ENCODE measurements around the gene SSC5D.
"Not testable (repeated sequence)": the region's sequence is repeated elsewhere in the genome, so short reads cannot be mapped to it uniquely, and the experiment has no call there.

The SSC5D gene

DNA sequence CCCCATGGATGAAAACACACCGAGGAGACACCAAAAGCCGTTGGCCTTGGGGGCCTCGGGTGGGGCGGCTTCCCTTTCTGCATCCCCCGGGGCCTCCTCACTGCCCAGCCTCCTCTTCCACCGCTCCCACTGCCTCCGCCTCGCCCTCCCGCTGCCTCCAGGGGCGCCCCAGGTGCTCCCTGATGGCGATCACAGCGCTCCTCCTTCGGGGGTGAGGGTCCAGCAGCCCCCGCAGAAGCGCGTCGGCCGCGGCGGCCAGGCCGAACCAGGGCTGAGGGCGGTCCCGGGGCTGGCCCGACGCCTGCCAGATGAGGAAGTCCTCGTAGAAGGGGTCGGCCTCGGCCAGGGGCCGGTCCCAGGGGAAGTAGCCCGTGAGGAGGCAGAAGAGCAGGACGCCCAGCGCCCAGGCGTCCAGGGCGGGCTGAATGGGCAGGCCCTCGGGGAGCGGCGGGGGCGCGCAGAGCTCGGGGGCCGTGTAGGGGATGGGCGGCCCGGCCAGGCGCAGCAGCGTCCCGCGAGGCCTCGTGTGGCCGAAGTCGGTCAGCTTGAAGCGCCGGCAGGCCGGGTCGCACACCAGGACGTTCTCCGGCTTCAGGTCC lies 41.5 kb downstream of the SSC5D start:
- Histone ChIP-seq H3K36me3 (no peaks in the 10 kb centered on the region), H3K27me3 (no peaks in the 10 kb centered on the region), H3K4me2 (peak overlapping the region; percentile 34), H3K4me1 (peaks cover 24% of the 10 kb centered on the region), H3K9me3 (no peaks in the 10 kb centered on the region), H4K20me1 (no peaks in the 10 kb centered on the region), H3K27ac (peak overlapping the region; percentile 55), H3K4me3 (no peak overlapping the region), H3K9ac (no peak overlapping the region)
- TF ChIP-seq Cebpa-rat (IDR thresholded peaks at IDR 0.05): no peak

DNA sequence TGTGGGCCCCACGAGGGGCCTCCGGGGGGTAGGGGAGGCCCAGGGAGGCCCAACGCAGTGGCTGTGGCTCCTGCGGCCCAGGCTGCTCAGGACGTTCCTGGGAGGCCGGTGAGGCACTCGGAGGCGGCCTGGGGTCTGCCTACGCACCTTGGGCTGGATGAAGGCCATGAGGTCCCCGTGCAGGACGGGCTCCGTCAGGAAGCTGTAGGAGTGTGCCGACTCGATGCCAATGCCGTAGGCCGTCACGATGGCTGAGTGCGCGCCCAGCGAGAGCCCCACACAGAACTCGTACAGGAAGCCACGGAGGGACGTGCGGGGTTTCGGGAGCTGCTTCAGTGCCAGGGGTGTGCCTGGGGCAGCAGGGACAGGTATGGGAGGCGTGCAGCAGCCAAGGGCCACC lies 42.8 kb downstream of the SSC5D start:
- H3K9ac ChIP-seq: no peak overlapping the region
- H3K4me1 ChIP-seq: peaks cover 24% of the 10 kb centered on the region
- H4K20me1 ChIP-seq: no peaks in the 10 kb centered on the region
- H3K4me3 ChIP-seq: no peak overlapping the region
- H3K36me3 ChIP-seq: no peaks in the 10 kb centered on the region
- H3K27ac ChIP-seq: peak overlapping the region; percentile 35
- no peaks in the 10 kb centered on the region for H3K9me3 ChIP-seq
- no peak for TF ChIP-seq Cebpa-rat (IDR thresholded peaks at IDR 0.05)
- H3K27me3 ChIP-seq: no peaks in the 10 kb centered on the region
- 0 out of 2 replicates have a peak overlapping the region, but pooled peaks have one; percentile 19 for H3K4me2 ChIP-seq

DNA sequence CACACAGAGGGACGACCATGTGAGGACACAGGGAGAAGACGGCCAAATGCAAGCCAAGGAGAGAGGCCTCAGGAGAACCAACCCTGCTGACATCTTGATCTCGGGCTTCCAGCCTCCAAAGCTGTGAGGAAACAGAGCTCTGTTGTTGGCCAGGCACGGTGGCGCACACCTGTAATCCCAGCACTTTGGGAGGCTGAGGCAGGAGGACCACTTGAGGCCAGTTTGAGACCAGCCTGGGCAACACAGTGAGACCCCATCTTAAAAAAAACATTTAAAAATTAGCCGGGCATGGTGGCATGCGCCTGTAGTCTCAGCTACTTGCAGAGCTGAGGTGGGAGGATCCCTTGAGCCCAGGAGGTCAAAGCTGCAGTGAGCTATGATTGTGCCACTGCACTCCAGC lies 46.0 kb downstream of the SSC5D start:
- H3K4me1 ChIP-seq: peaks cover 24% of the 10 kb centered on the region
- H3K9ac ChIP-seq, H3K27ac ChIP-seq, H3K36me3 ChIP-seq, H3K4me3 ChIP-seq, H3K4me2 ChIP-seq, H3K27me3 ChIP-seq, H3K9me3 ChIP-seq, H4K20me1 ChIP-seq: not testable (repeated sequence)

DNA sequence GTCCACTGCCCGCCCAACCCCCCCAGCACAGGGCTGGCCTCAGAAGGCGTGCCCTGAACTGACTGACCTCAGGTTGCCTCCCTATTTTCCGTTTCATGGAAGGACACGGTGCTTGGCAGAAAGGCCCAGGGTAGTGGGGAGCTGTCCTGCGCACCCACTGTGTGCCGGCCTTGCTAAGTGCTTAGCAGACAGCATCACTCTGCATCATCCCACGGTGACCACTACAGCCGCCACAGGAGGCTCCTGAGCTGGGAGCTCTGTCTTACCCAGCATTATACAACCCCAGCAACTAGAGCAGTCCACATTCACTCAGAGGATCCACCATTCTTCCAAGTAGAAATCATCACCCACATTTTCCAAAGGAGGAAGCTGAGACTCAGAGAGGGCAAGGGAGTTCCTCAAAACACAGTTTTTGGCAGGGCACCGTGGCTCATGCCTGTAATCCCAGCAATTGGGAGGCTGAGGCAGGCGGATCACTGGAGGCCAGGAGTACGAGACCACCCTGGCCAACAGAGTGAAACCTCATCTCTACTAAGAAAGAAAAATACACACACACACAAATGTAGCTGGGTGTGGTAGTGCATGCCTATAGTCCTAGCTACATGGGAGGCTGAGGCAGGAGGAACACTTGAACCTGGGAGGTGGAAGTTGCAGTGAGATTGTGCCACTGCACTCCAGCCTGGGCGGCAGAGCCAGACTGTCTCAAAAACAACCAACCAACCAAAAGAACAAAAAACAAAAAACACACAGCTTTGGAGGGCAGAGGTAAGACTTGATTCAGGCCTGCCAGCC lies 47.1 kb downstream of the SSC5D start:
- Histone ChIP-seq H3K4me3 (no peak overlapping the region), H3K27ac (peak overlapping the region; percentile 9; the same call in 1 of the 2 replicates), H3K4me1 (peaks cover 15% of the 10 kb centered on the region; the same call in 1 of the 2 replicates), H3K9ac (no peak overlapping the region), H3K4me2 (no peak overlapping the region), H3K36me3 (no peaks in the 10 kb centered on the region), H3K27me3 (no peaks in the 10 kb centered on the region), H4K20me1 (no peaks in the 10 kb centered on the region), H3K9me3 (no peaks in the 10 kb centered on the region)
- no peak for TF ChIP-seq Cebpa-rat (IDR thresholded peaks at IDR 0.05)

DNA sequence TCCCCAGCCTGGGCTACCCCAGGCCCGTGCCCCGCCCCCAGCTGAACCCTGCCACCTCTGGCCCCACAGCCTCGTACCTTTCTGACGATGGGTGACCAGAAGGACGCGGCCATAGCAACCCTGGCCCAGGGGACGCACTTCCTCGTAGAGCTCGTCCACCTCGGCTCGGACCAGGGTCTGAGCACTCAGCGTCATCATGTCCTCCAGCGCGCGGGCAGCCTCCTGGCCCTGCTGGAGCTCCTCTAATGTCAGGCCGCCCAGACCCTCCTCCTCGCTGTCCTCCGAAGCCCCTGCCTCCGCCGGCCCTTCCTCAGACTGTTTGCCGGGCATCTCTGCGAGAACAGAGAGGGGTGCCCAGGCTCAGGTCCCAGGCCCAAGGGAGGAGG lies 47.7 kb downstream of the SSC5D start:
- Histone ChIP-seq H3K4me1 (peaks cover 12% of the 10 kb centered on the region; the same call in 1 of the 2 replicates), H3K36me3 (no peaks in the 10 kb centered on the region), H3K27me3 (no peaks in the 10 kb centered on the region), H3K9ac (no peak overlapping the region), H3K9me3 (no peaks in the 10 kb centered on the region), H3K27ac (0 out of 2 replicates have a peak overlapping the region, but pooled peaks have one; percentile 9), H4K20me1 (no peaks in the 10 kb centered on the region), H3K4me2 (no peak overlapping the region), H3K4me3 (no peak overlapping the region)
- no peak for TF ChIP-seq Cebpa-rat (IDR thresholded peaks at IDR 0.05)

DNA sequence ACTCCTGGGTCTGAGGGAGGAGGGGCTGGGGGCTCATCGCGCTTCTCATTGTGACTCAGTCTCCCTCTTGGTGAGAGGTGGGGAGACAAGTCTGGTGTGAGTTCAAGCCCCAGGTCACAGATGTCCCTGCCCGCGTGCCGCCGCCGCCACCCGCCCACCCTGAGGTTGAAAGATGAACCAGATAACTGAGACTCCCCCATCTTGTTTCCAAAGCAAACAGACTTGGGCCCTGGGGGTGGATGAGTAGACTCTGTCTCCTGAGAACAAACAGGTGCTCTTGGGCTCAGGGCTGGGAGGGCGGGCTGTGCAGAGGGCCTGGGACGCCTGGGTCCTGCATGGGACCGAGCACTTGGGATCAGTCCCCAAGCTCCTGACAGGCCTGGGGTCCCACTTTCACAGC lies 48.1 kb downstream of the SSC5D start:
- no peak for TF ChIP-seq Cebpa-rat (IDR thresholded peaks at IDR 0.05)
- H3K27ac ChIP-seq: no peak overlapping the region
- H3K36me3 ChIP-seq: no peaks in the 10 kb centered on the region
- H3K9me3 ChIP-seq: no peaks in the 10 kb centered on the region
- no peaks in the 10 kb centered on the region for H4K20me1 ChIP-seq
- H3K4me1 ChIP-seq: peaks cover 8% of the 10 kb centered on the region; the same call in 1 of the 2 replicates
- H3K9ac ChIP-seq: no peak overlapping the region
- H3K4me3 ChIP-seq: no peak overlapping the region
- no peak overlapping the region for H3K4me2 ChIP-seq
- no peaks in the 10 kb centered on the region for H3K27me3 ChIP-seq

DNA sequence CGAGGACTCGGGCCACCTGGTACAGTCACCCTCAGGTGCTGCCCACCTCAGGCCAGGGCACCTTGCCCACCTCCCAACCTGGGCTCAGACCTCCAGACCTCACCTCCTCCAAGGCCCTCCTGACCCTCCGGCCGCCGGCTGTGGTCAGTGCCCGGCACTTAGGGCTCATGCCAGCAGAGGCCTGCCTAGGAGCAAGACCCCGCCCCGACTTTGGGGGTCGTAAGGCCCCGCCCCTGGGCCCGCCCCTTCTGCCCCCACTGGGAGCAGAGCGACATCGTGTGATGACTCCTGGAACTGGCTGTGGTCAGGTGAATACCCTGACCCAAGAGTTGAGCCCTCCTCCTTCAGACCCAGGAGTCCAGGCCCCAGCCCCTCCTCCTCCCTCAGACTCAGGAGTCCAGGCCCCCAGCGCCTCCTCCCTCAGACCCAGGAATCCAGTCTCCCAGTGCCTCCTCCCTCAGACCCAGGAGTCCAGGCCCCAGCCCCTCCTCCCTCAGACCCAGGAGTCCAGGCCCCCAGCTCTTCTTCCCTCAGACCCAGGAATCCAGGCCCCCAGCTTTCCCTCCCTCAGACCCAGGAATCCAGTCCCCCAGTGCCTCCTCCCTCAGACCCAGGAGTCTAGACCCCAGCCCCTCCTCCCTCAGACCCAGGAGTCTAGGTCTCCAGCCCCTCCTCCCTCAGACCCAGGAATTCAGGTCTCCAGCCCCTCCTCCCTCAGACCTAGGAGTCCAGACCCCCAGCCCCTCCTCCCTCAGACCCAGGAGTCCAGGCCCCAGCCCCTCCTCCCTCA lies 48.9 kb downstream of the SSC5D start, which contains the start of gene SBK2:
SBK2 (minus strand) TSS at position 183 of the 790 bp plus-strand sequence. CDS start 839 bp downstream, outside the sequence.
- Histone ChIP-seq H3K36me3 (no peaks in the 10 kb centered on the region), H3K4me3 (no peak within 1 kb of the TSS), H3K4me1 (0 out of 2 replicates have a peak, but pooled peaks cover 7% of the 10 kb centered on the region), H3K27ac (peak within 1 kb of the TSS; percentile 18; the same call in 1 of the 2 replicates), H3K4me2 (no peak within 1 kb of the TSS), H3K27me3 (no peaks in the 10 kb centered on the region), H4K20me1 (no peaks in the 10 kb centered on the region), H3K9me3 (no peaks in the 10 kb centered on the region), H3K9ac (no peak within 1 kb of the TSS)
- no peak for TF ChIP-seq Cebpa-rat (IDR thresholded peaks at IDR 0.05)

DNA sequence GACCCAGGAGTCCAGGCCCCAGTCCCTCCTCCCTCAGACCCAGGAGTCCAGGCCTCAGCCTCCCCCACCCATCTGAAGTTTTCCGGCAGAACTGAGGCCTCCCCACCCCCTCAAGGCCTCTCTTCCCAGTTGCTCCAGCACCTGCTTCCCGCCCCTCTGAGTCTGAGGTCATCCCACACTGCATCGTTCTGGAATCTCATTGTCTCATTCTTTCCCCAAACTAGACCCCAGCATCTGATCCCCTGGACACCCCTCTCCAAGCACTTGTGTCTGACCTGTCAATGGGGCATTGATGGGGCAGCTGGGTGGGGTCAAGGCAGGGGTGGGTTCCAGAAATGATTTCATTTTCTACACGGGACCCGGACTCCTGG lies 49.5 kb downstream of the SSC5D start:
- no peaks in the 10 kb centered on the region for H3K36me3 ChIP-seq
- H3K4me3 ChIP-seq: no peak overlapping the region
- no peaks in the 10 kb centered on the region for H3K27me3 ChIP-seq
- peak overlapping the region; percentile 18; the same call in 1 of the 2 replicates for H3K27ac ChIP-seq
- H3K9me3 ChIP-seq: no peaks in the 10 kb centered on the region
- no peak overlapping the region for H3K9ac ChIP-seq
- no peaks in the 10 kb centered on the region for H4K20me1 ChIP-seq
- H3K4me2 ChIP-seq: no peak overlapping the region
- no peak for TF ChIP-seq Cebpa-rat (IDR thresholded peaks at IDR 0.05)
- 0 out of 2 replicates have a peak, but pooled peaks cover 7% of the 10 kb centered on the region for H3K4me1 ChIP-seq

DNA sequence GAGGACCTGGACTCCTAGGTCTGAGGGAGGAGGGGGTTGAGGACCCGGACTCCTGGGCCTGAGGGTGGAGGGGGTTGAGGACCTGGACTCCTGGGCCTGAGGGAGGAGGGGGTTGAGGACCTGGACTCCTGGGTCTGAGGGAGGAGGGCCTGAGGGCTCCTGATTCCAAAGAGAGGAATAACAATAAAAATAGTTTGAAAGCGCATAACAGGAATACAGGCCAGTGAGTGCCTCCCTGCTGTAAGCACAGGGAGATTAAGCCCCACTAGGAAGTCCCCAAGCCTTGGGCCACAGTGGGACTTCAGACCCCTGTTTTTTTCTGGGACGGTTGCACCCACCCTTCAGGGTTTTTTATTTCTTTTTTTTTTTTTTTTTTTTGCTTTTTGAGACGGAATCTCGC lies 49.9 kb downstream of the SSC5D start:
- H3K9ac ChIP-seq: no peak overlapping the region
- no peaks in the 10 kb centered on the region for H3K9me3 ChIP-seq
- no peak for TF ChIP-seq Cebpa-rat (IDR thresholded peaks at IDR 0.05)
- no peak overlapping the region for H3K4me3 ChIP-seq
- no peaks in the 10 kb centered on the region for H3K36me3 ChIP-seq
- H3K4me2 ChIP-seq: no peak overlapping the region
- no peaks in the 10 kb centered on the region for H4K20me1 ChIP-seq
- H3K4me1 ChIP-seq: 0 out of 2 replicates have a peak, but pooled peaks cover 7% of the 10 kb centered on the region
- H3K27ac ChIP-seq: no peak overlapping the region
- no peaks in the 10 kb centered on the region for H3K27me3 ChIP-seq
